ENCODE data around the gene UNC93B1.

The UNC93B1 gene

DNA sequence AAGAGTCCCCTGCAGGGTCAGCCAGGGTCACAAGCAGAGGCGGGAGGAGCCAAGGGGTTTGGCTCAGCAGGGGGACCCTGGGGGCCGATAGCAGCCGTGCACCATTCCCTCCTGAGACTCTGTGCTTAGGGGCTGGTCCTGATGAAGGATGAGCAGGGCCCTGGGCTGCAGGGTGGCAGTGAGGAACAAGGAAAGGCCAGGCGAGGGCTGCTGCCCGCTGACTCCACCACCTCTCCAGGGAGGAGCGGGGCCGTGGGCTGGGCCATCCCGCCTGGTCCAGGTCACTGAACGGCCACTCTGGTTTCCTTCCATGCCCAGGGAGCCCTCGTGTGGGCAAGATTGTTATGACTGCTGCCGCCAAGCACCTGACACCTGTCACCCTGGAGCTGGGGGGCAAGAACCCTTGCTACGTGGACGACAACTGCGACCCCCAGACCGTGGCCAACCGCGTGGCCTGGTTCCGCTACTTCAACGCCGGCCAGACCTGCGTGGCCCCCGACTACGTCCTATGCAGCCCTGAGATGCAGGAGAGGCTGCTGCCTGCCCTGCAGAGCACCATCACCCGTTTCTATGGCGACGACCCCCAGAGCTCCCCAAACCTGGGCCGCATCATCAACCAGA, 17.4 kb upstream of the UNC93B1 start:
- DNase-seq: no peak

DNA sequence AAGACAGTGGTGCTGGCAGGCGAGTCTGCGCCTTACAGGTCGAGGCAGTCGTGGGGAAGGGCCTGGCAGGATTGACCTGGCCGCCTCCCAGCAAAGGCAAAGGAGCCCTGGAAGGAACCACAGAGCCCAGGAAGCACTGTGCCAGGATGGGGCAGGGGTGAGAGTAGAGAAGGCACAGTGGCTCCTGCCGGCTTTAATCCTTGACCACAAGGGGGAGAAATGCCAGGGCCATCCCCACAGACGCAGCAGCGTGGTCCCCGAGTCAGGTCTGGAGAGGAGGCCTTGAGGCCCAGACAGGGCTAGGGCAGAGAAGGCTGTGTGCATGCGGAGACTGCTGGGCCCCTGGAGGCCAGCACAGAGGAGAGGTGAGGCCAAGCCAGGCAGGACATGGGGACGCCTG, 16.7 kb upstream of the UNC93B1 start:
- DNase-seq: no peak

DNA sequence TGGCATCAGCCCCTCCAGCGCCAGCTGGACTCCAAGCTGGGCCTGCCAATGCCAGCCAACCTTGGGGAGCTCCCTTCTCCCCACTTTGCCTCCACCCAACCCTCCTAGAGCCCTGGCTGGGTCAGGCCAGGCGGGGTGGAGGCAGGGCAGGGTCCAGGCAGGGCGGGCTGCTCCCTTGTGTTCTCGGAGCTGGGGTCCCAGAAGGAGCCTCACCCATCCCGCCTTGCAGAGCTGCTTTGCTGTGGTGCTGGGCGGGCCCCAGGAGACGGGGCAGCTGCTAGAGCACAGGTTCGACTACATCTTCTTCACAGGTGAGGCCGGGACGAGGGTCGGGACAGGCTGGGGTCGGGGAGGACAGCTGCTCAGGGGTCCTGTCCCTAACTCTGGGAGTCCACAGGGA, 15.6 kb upstream of the UNC93B1 start:
- no peak for DNase-seq

DNA sequence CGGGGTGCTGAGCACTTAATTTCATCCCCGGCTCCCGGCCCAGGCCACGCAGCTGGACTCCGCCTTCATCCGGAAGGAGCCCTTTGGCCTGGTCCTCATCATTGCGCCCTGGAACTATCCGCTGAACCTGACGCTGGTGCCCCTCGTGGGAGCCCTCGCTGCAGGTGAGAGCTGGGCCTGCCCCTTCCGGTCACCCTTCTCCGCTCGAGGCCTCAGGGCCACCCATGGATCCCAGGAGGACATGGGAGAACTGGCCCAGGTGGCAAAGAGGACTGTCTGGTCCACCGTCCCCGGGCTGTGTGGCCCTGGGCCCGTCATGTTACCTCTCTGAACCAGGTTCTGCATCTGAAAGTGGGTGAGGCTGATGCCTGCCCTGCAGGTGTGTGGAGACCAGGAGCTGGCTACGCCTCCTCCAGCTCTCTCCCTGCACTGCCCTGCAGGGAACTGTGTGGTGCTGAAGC, 14.9 kb upstream of the UNC93B1 start:
- DNase-seq: no peak

DNA sequence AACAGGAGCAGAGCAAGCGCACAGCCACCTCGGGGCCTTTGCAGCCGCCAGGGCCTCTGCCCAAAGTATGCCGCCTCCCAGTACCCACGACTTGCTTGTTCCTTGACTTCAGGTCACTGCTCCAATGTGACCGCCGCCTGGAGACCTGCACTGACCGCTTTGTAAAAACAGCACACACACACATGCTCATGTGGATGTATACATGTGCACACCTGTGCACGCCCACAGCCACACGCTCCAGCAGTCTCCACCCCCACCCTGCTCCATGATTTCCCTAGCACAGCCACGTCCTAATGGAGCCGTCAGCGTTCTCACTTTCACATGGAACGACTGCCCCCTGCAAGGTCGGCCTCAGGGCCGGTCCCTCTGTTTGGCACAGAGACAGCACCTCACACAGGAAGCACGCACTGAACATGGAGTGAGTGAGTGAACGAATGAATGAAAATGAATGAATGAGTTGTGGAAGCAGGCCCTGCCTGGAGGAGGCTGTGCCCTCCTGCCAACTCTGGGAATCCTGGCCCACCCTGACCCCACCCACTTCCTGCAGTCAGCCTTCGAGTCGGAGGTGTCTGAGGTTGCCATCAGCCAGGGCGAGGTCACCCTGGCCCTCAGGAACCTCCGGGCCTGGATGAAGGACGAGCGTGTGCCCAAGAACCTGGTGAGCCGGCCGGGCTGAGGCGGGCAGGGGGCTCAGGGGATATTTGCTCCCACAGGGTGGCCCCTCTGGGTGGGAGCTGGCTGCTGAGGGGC, 14.3 kb upstream of the UNC93B1 start:
- no peak for DNase-seq

DNA sequence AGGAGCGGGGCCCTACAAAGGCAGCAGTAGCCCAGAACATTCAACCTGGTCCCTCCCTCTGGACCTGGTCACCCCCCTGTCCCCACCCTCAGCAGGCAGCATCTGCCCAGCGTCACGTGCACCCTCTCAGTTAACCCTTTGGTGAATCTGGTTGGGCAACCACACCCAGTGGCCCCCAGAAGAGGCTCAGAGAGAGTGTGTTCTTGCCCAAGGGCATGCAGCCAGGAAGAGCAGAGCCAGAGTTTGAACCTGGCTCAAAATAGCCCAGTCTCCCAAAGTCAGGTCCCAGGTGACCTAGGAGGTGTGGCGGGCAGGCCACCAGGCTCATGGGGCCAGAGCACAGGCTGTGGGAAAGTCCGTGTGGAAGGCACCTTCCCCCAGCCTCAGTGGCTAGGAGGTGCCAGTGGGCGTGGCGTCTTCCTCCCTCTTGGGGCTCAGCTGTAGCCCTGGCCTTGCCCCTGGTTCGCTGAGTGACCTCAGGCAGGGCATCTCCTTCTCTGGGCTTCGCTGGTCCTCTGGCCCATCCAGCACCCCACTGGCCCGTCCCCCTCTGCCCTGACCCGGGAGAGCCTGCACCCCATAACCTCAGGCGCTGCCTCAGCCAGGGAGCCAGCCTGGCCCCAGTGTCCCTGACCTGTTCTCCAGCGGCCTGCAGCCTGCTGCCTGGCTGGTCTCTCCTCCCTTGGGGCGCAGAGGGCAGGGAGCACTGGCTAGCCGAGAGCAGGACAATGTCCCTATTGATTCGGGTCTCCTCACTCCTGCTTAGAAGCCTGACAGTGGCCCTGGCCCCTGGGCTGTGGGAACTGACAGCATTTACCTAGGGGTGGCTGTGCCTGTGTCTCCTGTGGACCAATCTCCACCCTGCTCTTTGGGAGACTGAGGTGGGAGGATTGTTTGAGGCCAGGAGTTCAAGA, 13.3 kb upstream of the UNC93B1 start:
- DNase-seq: no peak

DNA sequence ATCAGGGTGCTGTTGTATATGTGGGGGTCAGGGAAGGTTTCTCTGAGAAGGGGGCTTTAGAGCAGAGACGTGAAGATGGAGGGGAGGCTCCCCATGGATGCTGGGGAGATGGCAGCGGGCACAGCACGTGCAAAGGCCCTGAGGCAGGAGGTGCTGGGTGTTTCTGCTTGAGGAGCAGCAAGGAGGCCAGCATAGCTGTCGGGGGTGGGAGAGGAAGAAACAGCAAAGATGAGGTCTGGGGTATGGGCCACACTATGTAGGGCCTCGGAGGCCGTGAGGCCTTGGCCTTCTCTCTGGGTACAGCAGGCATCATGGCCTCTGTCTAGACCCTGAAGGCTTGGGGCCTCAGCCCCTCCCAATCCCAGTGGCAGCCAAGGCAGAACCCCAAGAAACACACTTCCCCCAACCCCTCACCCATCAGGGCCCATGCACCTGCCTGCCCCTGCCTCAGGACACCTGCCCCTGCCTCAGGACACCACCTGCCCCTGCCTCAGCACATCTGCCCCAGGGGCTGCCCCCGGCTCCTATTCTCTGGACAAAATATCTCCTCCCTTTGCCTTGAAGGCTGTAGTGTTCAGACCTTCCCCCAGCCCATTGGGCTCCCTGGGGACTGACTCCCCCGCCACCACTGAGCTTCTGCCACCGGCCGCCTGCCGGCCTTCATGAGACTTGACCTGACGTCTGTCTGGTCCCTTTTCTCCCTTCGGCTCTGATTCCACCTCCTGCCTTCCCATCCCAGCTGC, 12.4 kb upstream of the UNC93B1 start:
- no peak for DNase-seq

DNA sequence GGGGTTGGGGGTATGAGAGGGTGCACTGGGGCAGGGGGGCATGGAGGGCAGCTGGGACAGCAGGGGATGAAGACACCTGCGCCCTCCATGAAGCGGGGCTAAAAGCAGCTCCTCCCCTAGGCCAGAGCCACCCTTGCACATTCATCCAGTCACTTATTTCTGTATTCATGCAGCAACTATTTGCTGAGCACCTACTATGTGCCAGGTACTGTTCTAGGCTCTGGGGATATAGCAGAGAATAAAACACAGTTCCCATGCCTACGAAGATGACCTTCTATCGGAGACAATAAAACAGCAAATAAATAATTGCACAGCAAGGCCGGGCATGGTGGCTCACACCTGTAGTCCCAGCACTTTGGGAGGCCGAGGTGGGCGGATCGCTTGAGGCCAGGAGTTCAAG, 11.6 kb upstream of the UNC93B1 start:
- DNase-seq: no peak

DNA sequence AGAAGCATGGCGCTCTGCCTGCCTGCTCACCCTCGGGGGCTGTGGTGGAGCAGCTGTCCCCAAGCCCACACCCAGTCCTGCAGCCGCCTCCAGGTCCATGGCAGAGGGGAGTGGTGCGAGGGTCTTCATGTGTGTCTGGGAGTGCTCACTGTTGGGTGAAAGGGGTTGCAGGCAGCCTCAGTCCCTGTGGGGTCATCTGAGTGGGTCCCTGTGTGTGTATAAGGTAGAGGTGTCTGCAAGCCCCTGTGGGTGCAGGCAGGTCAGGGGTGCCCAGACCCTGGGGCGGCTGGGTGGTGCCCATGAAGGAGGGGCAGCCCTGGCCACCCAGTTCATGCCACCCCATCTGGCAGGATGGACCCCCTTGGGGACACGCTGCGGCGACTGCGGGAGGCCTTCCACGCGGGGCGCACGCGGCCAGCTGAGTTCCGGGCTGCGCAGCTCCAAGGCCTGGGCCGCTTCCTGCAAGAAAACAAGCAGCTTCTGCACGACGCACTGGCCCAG, 11.1 kb upstream of the UNC93B1 start:
- no peak for DNase-seq

DNA sequence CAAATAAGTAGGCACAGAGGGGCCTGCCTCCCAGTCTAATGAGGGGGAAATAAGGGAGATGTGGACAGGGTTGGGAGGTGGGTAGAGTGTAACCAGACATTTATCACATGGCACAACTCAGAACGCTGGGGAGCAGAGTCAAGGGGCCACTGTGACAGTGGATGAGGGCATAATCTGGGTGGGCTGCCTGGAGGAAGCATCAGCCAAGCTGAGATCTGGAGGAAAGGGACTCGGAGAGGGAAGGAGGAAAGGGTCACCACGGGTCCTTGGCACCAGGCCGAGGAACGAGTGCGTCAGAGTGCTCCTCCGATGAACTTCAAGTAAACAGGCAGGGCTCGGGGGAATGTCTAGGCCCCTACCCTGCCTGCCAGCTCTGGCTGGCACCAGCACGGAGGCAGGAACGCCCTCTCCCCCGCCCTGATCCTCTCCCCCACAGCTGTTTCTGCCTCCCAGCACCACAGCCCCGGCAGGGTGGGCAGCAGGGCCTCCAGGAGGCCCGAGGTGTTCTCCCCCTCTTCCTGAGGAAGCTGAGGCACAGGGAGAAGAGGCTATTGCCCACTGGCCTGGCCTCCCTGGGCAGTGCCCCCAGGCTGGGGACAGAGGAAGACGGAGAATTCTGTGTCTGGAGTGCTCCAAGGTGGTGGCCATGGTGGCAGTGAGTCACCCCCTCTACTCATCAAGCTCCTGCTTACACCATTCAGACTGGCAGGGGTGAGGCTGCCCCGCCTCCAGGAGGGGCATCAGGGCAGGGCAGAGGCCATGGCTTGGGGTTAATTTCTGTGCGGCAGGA, 10.5 kb upstream of the UNC93B1 start:
- no peak for DNase-seq

DNA sequence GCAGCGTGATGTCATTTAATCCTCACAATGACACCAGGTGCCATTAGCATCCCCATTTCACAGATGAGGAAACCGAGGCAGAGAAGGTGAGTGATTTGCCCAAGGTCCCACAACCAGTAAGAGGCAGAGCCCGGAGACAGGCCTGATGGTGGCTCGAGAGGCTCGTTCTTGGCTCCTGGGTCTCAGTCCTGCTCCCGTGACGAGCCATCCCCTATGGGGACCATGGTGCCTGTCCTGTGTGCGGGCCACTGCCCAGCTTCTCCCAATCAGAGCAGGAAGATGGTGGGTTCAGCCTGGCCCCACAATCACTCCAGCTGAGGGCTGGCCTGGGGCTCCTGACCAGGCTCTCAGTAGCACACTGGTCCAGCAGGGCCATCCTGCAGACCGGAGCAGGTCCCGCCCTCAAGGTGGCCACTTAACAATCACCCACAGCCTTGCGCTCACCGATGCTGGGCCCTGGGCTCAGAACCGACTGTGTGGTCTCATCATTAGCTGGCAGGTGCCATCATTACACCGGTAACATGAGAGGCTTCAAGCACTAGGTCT, 9.8 kb upstream of the UNC93B1 start:
- no peak for DNase-seq

DNA sequence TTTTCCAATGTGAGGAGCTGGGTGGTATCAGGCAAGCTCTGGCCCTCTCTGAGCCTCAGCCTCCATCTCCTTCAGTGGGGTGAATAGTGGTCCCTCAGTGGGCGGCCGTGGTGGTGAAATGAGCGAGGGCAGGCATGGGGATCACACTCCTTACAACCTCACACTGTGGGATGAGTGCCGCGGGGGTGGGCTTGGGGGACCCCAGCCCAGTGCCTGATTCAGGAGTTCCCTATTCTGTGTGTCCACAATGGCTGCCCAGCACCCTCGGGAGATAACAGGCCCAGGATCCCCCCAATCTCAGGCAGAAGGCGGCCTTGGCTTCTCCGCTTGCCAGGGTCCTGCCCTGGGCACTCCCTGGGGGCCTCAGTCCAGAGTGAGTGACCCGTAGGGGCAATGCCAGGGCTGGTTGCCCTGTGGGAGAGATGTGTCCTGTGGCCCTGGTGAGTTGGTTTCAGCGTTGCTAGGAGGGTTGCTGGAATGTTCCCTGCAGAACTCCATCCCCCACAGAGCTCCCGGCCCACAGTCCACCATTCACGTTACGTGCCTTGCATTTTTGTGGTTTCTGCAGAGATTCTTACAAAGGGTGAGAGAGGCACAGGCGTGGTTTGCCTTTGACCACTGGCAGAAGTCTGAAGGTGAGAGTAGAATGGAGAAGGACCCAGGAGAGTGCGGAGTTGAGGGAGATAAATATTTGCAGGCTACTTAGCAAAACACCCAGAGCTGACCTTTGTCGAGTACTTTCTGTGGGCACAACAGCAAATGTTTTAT, 9.1 kb upstream of the UNC93B1 start:
- no peak for DNase-seq

DNA sequence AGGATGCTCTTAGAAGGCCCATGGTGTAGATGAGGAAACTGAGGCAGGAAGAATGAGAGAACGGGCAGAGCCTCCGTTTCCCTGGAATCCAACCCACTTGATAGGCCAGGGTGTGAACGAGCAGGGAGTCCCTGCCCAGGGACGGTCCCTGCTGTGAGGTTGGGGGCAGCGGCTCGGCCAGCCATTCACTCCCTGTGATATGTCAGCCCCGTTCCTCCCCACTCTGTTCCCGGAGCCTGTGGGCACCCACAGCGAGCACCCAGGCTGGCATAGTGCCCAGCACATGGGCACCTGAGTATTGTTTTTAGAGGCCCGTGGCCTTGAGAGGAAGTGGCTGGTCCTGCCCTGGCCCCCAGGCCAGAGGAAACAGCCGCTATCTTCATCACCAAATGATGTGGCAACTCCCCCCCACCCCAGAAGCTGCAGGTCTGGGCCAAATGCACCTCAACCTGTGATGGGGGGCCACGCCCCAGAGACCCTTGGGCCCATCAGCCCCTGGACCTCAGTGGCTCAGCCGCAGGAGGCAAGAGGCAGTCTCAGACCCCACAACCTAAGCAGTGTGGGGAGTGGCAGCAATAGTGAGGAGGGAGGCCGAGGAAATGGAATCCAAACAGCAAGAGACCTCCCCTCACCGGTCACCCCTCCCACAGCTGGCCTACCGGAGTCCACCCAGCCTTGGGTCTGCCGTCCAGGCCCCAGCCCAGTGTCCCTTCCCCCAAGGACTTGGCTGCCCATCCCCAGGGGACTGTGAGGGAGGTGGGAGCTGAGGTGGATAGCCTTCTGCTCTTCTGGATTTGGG, 8.3 kb upstream of the UNC93B1 start:
- DNase-seq: no peak

DNA sequence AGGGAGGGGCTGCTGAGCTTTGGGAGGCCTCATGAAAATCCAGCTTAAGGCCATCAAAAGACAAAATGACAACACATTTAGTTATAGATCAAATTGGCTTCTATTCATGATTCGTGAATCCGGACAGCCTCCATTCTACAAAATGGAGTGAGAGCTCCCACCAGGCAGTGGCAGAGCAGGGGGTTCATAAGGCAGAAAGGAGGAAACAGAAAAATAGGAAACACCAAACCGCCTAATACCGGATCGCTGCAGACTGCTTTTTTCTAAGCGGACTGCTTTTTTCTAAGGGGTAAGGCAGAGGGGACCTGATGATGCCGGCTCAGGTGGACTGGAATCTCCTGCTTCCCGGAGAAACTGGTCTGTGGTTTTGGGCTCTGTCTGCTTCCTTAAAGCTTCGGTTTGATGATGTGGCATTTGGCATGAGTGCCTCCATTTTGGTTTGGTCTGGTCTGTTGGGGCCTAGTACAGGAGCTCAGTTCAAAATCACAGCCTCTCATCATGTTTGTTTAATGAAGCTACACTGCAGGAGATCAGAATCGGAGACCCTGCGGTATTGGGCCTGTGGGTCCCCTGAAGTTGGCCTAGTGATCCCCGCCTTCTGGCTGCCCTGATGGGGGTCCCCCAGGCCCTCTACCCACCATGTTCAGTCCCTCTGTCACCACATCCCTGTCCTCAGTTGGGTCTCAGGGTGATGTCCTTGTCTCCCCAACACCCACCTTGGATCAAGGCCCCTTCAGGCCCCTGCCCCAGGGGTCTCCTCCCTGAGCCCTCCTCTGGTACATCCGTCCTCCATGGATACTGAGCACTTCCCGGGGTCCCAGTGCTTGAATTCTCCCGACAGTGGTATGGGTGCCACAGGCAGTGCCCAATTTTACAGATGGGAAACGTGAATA, 7.4 kb upstream of the UNC93B1 start:
- no peak for DNase-seq

DNA sequence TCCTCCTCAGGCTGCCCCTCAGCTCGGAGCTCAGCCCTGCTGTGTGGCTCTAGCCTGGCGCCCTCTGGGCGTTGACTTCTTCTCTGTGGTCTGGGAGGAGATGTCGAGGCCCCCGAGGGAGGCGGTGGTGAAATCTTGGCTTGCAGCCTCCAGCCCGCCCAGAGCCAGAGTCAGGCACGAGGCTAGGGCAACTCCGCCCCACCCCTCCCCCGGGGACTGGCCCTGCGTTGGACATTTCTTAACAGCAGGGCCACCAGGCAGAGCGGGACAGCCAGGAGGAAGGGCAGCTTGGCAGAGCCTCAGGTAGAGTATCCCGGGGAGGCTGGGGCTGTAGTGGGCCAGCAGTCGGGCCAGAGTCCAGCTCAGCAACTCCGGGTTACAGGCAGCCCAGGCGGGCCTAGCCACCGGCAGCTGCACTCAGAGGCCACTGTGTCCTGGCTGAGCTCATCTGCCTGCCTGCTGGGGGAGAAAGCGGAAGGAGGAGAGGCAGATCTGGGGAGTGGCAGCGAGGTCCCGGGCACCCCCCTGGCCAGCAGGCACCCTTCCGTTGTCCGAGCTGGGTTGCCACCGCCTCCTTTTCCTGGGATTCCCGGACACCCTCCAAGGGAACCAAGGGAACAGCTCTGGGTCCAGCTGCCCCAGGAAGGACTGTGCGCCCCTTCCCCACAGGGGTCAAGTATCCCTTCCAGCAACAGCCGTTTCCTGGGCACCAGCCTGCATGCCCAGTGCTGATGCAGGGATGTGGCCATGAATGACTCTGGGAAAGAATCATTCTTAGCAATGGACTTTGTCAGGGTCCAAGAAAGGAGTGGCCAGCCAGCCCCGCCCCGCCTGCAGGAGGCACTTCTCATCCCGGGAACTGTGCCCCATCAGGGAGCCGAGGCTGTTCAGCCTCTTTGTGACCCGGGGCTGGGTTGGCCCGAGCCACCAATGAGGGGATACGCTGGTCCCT, 6.5 kb upstream of the UNC93B1 start, which contains the start of gene ALDH3B1:
Gene ALDH3B1, plus strand, starts transcription at position 238 of the 952 bp plus-strand sequence. CDS start 4,971 bp downstream, outside the sequence.
- no peak for DNase-seq

DNA sequence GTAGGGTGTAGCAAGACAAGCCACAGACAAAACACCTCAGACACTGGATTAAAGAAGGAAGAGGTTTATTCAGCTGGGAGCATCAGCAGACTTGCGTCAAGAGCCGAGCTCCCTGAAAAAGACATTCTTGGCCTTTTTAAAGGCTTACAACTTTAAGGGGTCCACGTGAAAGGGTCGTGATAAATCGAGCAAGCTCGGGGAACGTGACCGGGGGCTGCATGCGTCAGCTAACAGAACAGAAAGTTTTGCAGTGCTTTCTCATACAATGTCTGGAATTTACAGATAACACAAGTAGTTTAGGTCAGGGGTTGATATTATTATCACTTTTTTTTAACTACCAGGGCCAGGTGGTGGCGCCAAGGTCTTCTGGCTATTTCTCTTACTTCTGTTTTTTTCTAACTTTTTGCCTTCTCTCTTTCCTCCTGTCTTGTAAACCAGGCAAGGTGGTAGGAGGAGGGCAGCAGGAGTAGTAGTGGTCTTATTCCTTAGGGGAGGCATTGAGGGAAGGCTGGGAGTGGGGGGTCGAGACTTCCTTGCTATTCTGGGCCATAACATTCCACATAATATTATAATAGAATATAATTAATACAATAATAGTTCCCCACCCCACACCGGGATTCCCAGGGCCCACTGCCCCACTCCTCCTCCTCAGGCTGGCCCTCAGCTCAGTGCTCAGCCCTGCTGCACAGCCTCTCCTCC, 5.6 kb upstream of the UNC93B1 start:
- DNase-seq: no peak

Data from stimulated activated CD4-positive, alpha-beta T cell treated with anti-CD3 and anti-CD28 coated beads, Interleukin-4, amount 100 ng/mL, for 1 hour (primary cell).